ENCODE data around the gene LPAR1.

LPAR1 gene

GRCh38 chr9:111069183-111069582, 30.9 kb upstream of the LPAR1 start:
- TF ChIP-seq CTCF (IDR thresholded peaks at IDR 0.05; ENCODE audit: insufficient read depth, low read length, poor library complexity, severe bottlenecking): no peak
- no peaks in the 10 kb centered on the region for H3K27me3 ChIP-seq (replicated peaks; ENCODE audit: control insufficient read depth, insufficient read depth, low read length)
- H3K4me3 ChIP-seq (replicated peaks; ENCODE audit: low read depth, low read length): no peak overlapping the region
- no peaks in the 10 kb centered on the region for H3K36me3 ChIP-seq (ENCODE audit: control insufficient read depth, insufficient read depth, low read length)
- no peak for DNase-seq (ENCODE audit: extremely low read depth, insufficient read length)

DNA sequence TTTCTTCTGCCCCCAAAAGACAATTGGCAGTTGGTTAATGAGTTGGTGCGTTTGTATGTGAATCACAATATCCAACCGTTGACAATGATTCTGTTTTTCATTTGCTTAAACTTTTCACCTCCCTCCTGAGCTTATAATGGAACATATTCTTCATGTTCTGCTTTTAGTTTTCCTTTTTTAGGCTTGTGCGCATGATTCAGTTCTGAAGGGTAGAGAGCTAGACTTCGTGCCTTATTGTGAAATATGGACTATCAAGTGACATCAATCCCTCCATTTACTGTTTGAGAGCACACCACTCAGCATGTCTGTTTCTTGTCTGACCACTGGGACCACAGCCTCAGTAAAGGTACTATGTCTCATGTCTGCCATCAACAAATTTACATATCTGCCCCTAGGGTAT, 30.5 kb upstream of the LPAR1 start:
- H3K4me3 ChIP-seq (replicated peaks; ENCODE audit: low read depth, low read length): no peak overlapping the region
- no peaks in the 10 kb centered on the region for H3K27me3 ChIP-seq (replicated peaks; ENCODE audit: control insufficient read depth, insufficient read depth, low read length)
- no peak for DNase-seq (ENCODE audit: extremely low read depth, insufficient read length)
- no peaks in the 10 kb centered on the region for H3K36me3 ChIP-seq (ENCODE audit: control insufficient read depth, insufficient read depth, low read length)
- no peak for TF ChIP-seq CTCF (IDR thresholded peaks at IDR 0.05; ENCODE audit: insufficient read depth, low read length, poor library complexity, severe bottlenecking)

- Histone ChIP-seq H3K36me3 (ENCODE audit: control insufficient read depth, insufficient read depth, low read length) (no peaks in the 10 kb centered on the region), H3K27me3 (replicated peaks; ENCODE audit: control insufficient read depth, insufficient read depth, low read length) (no peaks in the 10 kb centered on the region), H3K4me3 (replicated peaks; ENCODE audit: low read depth, low read length) (no peak overlapping the region)
- no peak for DNase-seq (ENCODE audit: extremely low read depth, insufficient read length)
- TF ChIP-seq CTCF (IDR thresholded peaks at IDR 0.05; ENCODE audit: insufficient read depth, low read length, poor library complexity, severe bottlenecking): no peak
Observed at GRCh38 chr9:111068383-111068730, 30.1 kb upstream of the LPAR1 start.

DNA sequence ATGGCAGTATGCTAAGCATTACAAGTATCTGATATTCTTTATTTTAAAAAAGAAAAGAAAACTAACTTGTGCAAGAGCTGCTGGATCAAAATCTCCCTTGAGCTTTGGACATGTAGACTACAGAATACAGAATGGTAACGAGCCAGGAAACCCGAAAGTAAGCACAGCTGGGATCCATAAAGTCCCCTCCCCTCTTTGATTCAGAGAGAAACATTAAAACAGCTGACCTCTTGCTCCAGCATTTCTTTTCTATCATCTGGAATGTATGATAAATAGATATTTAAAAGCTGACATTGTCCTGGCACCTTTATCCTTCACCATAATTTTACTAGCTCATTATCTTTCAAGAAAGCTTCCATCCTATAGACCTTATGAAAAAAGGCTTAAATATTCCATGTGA, 28.2 kb upstream of the LPAR1 start:
- no peak overlapping the region for H3K4me3 ChIP-seq (replicated peaks; ENCODE audit: low read depth, low read length)
- TF ChIP-seq CTCF (IDR thresholded peaks at IDR 0.05; ENCODE audit: insufficient read depth, low read length, poor library complexity, severe bottlenecking): no peak

GRCh38 chr9:111065414-111065813, 27.1 kb upstream of the LPAR1 start:
- DNase-seq (ENCODE audit: extremely low read depth, insufficient read length): peak; percentile 30
- Histone ChIP-seq H3K27me3 (replicated peaks; ENCODE audit: control insufficient read depth, insufficient read depth, low read length) (no peaks in the 10 kb centered on the region), H3K4me3 (replicated peaks; ENCODE audit: low read depth, low read length) (no peak overlapping the region), H3K36me3 (ENCODE audit: control insufficient read depth, insufficient read depth, low read length) (no peaks in the 10 kb centered on the region)
- no peak for TF ChIP-seq CTCF (IDR thresholded peaks at IDR 0.05; ENCODE audit: insufficient read depth, low read length, poor library complexity, severe bottlenecking)

More for the DNA sequence above, 28.2 kb upstream of the LPAR1 start:
- Histone ChIP-seq H3K27me3 (replicated peaks; ENCODE audit: control insufficient read depth, insufficient read depth, low read length) (no peaks in the 10 kb centered on the region), H3K36me3 (ENCODE audit: control insufficient read depth, insufficient read depth, low read length) (no peaks in the 10 kb centered on the region)
- DNase-seq (ENCODE audit: extremely low read depth, insufficient read length): no peak

GRCh38 chr9:111064160-111064837, 26.0 kb upstream of the LPAR1 start:
- H3K4me3 ChIP-seq (replicated peaks; ENCODE audit: low read depth, low read length): no peak overlapping the region
- no peaks in the 10 kb centered on the region for H3K36me3 ChIP-seq (ENCODE audit: control insufficient read depth, insufficient read depth, low read length)
- H3K27me3 ChIP-seq (replicated peaks; ENCODE audit: control insufficient read depth, insufficient read depth, low read length): no peaks in the 10 kb centered on the region
- no peak for TF ChIP-seq CTCF (IDR thresholded peaks at IDR 0.05; ENCODE audit: insufficient read depth, low read length, poor library complexity, severe bottlenecking)
- peak; percentile 47 for DNase-seq (ENCODE audit: extremely low read depth, insufficient read length)

Measured in GM06990 (cell line).